ENCODE data around the gene TPD52L2.
A peak's percentile ranks its signal among the peaks of the same experiment; 100 is the strongest.
"Not testable (repeated sequence)": the region's sequence is repeated elsewhere in the genome, so short reads cannot be mapped to it uniquely, and the experiment has no call there.

The TPD52L2 gene

GRCh38 chr20:63895952-63896263, 30.8 kb downstream of the TPD52L2 start:
- no peak for DNase-seq (ENCODE audit: low read depth in 2 of 2)

DNA sequence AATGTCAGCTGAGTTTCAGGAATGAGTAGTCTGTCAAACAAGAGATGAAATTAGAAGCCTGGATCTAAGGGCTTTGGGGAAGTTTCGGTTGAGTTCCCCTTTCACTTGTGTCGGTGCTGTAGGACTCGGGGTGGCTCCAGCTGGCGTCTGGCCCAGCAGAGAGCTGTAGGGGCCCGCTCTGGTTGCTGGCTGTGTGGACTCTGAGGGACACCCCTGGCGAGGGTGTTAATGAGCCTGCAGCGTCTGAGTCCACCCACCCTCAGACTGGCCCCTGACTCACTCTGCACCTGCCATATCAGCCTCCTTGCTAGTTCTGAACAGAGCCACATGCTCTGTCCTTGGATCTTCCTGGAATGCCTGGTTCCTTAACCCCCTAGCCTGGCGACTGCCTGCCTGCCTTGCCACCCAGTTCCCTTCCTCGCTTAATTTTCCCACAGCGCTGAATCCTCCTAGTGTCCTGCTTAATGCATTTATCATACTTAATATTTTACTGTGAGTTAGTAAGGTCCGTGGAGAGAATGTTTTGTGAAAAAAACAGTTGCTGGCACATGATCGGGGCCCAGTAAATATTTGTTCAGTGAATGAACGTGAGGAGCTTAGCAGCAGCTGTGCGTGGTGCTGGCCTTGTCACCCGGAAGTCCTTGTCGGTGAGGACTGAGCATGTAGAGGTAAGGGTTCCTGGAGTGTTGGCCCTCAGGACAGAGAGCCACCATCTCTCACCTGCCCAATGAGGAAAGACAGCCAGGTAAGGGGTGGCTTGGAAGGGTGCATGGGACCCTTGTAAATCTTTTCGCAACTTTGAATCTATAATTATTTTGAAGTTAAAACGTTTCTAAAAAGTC, 31.4 kb downstream of the TPD52L2 start:
- DNase-seq (ENCODE audit: low read depth in 2 of 2), result peak in 1 of 2 donors; percentile 15

GRCh38 chr20:63897978-63898561, 33.0 kb downstream of the TPD52L2 start:
- no peak for DNase-seq (ENCODE audit: low read depth in 2 of 2)

DNA sequence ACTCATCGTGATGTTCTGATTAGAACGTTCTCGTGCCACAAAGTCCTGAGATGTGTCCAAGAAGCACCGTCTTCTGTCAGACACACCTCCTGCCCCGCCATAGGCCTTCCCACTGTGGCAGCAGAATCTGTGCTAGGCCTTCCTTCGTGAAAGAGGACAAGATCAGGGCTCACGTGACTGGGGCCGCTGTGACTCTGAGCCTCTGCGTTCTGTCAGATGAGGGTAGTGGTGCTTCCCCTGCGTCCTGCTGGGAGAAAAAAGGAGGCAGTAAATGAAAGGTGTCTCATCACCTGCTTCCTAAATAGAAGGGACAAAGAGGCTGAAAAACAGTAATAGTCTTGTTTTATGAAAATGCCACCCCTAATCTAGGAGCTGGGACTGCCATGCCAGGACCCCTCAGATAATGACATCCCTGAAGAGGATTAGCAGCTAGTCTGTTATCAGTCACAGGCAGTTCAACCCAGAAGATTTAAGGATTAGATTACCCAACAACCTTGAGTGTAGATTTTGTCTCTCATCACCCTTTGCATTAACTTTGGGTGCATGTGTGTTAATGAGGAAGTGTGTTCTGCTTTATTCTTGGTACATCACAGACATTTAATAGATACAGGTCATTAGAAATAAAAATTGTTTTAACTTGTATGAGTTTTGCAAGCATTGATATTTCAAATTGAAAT, 34.0 kb downstream of the TPD52L2 start:
- no peak for DNase-seq (ENCODE audit: low read depth in 2 of 2)

DNA sequence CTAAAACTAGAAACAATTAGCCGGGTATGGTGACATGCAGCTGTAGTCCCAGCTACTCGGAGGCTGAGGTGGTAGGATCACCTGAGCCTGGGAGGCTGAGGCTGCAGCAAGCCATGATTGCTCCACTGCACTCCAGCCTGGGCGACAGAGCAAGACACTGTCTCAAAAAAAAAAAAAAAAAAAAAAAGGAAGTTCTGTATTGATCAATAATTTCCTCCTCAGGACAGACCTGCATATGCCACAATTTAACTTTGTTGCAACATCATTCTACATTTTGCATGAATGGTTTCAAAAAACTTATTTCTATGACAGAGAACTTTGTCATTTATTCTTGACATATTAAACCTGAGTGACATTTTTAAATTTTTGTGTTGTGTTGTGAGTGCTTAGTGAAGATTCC, 35.3 kb downstream of the TPD52L2 start:
- no peak for DNase-seq (ENCODE audit: low read depth in 2 of 2)

DNA sequence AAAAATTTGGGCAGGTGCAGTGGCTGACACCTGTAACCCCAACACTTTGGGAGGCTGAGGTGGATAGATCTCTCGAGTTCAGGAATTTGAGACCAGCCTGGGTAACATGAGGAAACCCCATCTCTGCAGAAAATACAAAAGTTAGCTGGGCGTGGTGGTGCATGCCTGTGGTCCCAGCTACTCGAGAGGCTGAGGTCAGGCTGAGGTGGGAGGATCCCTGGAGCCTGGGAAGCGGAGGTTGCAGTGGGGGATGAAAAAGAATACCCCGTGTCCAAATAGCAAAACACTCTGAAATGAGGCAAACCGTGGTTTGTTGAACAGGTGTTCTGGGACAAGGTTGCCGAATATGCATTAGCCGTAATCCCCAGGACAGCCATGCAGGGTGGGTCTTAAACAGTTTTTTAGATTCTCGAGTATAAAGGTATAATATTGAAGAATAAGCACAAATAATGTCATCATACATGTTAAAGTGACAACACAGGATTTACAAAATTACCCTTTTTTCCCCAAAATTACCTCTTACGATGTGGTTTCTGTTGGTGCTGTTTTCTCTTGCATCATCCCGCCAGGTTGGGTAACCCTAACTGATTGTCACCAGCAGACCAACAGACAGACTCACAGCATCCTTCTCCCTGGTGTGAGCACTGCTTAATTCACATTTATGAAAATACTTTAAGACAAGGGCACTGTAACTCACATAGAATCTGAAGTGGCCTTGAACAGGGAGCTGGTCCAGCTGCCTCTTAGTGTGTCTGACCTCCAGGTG, 38.9 kb downstream of the TPD52L2 start:
- DNase-seq (ENCODE audit: low read depth in 2 of 2), result no peak

GRCh38 chr20:63908008-63908682, 43.1 kb downstream of the TPD52L2 start:
- no peak for DNase-seq (ENCODE audit: low read depth in 2 of 2)

DNA sequence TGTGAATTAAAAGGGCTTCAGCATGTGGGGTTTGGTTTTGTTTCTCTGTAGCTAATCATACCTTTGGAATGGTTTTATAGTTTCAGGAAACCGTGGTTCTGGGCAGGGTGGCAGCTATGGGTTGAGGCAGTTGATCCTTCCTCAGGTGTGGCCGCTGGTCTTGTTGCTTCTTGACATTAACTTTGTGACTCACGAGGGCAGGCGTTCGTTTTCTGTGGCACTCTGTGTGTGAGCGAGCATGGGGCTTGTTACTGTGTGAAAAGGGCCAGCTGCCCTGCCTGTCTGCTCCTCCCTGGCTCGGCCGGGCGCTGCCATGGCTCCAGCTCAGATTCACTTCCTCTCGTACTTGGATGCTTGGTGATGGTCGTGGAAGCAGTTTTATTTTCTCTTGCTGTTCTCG, 46.1 kb downstream of the TPD52L2 start:
- DNase-seq (ENCODE audit: low read depth in 2 of 2), result no peak

DNA sequence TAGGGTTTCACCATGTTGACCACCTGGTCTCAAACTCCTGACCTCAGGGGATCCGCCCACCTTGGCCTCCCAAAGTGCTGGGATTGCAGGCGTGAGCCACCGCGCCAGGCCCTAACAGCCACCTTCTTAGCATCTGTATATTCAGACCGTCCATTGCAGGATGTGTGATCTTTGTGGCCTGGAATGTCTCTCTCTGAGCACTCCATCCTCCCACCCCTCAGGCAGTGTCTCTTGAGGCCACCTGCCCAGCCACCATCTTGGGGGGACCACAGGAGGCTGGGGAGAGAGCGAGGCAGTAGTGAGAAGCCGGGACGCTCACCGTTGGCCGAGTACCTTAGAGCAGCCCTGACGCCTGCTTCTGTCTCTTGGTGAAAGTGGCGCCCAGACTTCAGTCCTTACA, 48.7 kb downstream of the TPD52L2 start:
- no peak for DNase-seq (ENCODE audit: low read depth in 2 of 2)

DNA sequence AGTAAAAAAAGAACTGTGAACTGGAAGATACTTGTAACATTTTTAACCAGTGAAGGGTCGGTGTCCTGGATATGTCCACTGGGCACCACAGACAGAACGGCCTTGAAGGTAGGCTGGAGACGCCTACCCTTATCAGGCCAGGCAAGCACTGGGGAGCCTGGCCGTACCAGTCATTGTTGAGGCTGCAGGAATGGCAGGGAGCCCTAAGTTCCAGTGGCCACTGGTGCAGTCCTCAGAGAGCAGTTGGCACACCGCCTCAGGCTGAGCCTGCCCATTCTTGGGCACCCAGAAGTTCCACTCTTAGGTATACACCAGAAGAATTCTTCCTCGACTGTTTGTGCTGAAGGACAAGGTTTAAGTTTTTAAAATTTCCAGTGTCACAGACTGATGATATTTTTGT, 50.4 kb downstream of the TPD52L2 start:
- DNase-seq (ENCODE audit: low read depth in 2 of 2), result no peak

DNA sequence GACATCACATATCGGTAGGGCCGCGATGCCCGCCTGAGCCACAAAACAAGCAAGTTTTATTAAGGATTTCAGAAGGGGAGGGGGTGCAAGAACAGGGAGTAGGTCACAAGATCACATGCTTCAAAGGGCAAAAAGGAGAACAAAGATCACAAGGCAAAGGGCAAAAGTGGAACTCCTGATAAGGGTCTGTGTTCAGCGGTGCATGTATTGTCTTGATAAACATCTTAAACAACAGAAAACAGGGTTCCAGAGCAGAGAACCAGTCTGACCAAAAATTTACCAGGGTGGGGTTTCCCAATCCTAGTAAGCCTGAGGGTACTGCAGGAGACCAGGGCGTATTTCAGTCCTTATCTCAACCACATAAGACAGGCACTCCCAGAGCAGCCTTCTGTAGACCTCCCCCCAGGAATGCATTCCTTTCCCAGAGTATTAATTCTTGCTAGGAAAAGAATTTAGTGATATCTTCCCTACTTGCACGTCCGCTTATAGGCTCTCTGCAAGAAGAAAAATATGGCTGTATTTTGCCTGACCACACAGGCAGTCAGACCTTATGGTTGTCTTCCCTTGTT, 51.4 kb downstream of the TPD52L2 start:
- not testable (repeated sequence) for DNase-seq (ENCODE audit: low read depth in 2 of 2)

DNA sequence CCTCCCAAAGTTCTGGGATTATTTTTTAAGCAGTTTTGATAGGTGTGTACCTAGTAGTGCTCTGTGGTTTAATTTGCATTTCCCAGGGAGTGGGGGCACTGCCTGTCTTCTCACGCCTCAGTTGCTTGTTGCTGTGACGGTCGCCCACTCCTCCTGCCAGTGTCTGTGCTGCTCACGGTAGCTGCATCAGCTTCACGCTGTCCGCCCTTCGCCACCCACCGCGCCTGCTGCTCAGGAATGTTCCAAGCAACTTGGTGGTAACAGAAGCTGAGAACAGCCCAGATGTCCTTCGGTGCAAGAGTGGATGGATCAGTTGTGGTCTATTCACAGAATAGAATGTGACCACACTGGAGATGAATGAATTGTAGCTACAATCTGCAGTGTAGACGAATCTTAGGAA, 52.7 kb downstream of the TPD52L2 start:
- DNase-seq (ENCODE audit: low read depth in 2 of 2), result no peak

- DNase-seq (ENCODE audit: low read depth in 2 of 2), result no peak
Observed at GRCh38 chr20:63919130-63919529, 54.1 kb downstream of the TPD52L2 start.

DNA sequence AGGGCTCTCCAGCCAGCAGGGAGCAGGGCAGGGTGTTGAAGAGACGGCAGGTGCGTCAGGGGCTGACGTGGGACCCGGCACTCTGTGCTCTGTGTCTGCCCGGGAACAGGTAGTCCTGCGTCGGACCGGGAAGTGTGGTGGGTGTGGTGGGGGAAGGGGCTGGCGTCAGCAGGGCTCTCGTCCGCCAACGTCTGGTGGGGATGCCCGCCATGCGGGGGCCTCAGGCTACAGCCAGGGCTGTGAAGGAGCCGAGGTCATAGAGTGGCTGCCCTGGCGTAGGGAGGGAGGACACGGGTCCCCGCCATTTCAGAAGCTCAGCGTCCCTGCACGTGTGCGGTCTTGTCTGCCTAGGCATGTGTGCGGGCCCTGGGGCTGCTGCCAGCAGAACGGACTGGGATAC, 55.2 kb downstream of the TPD52L2 start:
- DNase-seq (ENCODE audit: low read depth in 2 of 2), result no peak

DNA sequence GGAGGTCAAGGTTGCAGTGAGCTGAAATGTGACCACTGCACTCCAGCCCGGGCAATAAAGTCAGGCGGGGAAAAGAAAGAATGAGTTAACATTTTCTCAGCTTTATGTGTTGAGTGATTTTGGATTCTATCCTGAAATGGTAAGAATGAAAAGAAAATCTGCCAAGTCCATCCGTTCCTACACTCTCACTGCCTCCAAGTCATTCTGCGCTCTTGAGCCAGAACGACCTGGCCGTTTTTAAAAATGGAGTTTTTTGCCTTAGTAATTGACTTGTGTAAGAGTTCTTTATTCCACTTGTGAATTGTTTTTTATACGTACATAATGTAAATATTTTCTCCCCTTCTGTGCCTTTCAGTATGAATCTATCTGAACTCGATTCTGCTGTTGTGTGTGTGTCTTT, 58.6 kb downstream of the TPD52L2 start:
- no peak for DNase-seq (ENCODE audit: low read depth in 2 of 2)

- no peak for DNase-seq (ENCODE audit: low read depth in 2 of 2)
Observed at GRCh38 chr20:63924241-63924640, 59.2 kb downstream of the TPD52L2 start.

DNA sequence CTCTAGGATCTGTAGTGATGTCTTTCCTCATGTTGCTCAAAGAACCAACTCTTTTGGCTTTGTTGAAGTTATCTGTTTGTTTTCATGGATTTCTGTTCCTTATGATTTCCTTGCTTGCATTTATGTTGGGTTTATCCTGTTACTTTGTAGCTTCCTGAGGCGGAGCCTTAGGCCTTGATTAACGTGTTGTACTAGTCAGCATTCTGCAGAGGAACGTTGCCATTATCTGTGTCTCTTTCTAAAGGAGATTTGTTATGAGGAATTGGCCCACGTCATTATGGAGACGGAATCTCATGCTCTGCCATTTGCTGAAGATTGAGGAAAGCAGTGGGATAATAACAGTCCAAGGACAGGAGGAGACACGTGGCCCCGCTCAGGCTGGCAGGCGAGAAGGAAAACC, 61.2 kb downstream of the TPD52L2 start:
- no peak for DNase-seq (ENCODE audit: low read depth in 2 of 2)

- DNase-seq (ENCODE audit: low read depth in 2 of 2), result no peak
Observed at GRCh38 chr20:63929071-63929470, 64.0 kb downstream of the TPD52L2 start.

- DNase-seq (ENCODE audit: low read depth in 2 of 2), result not testable (repeated sequence)
Observed at GRCh38 chr20:63929473-63929883, 64.4 kb downstream of the TPD52L2 start.

- no peak for DNase-seq (ENCODE audit: low read depth in 2 of 2)
Observed at GRCh38 chr20:63930971-63931553, 66.0 kb downstream of the TPD52L2 start.

DNA sequence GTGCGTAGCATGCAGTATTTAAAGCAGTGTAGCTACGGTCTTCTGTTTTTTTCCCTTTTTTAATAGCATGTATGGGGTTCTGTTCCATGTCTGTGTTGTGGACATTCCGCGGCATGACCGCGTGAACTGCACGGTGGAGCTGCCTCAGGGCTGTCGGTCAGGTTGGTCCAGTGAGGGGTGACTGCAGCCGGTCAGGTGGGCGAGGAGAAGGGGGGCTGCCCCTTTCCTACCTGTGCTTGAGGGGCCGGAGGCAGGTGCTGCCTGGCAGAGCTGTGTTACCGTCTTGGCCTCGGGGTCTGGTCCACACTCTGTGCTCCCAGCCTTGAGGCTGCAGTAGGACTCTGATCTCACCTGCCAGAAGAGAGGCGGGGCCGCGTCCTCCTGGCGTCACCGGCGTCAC, 66.7 kb downstream of the TPD52L2 start:
- DNase-seq (ENCODE audit: low read depth in 2 of 2), result no peak
